GM12878 (cell line): ENCODE measurements around the gene MYMX. TPM values are rescaled to one million over a fixed set of nuclear protein-coding genes. Genes with fewer than 3 reads are reported as not detected.

Experiments
- ATAC-seq: fragments of 200-7000 bp; cut with Tn5 transposase; 3 replicates; pipeline ENCODE4 v1.9.1; 2020; ENCODE audit warnings: mild to moderate bottlenecking, moderate library complexity
- BruUV-seq: library from RNA; stranded (reverse); fragments of 400-500 nt; replicated peaks from 2 replicates; lab custom pipeline; 2021; lab: Mats Ljungman, UMichigan
- CTCF ChIA-PET: fragments of 300-600 bp; sonication (Branson Sonifier 250); formaldehyde crosslinking; extraction: SDS; loops from one replicate; lab custom pipeline; 2021; ENCODE audit warnings: inconsistent platforms; lab: Yijun Ruan, JAX
- POLR2A ChIA-PET: fragments of 350-600 bp; formaldehyde crosslinking; extraction: SDS; loops from one replicate; lab custom pipeline; 2021; ENCODE audit warnings: inconsistent platforms; lab: Charles Lee
- RAD21 ChIA-PET: fragments of 300-600 bp; sonication (Branson Sonifier 250); formaldehyde crosslinking; loops from one replicate; lab custom pipeline; 2023; ENCODE audit warnings: antibody characterized with exemption; ENCODE audit not compliant: unreplicated experiment; lab: Charles Lee
- SMC1A ChIA-PET: fragments of 300-600 bp; sonication (Branson Sonifier 250); formaldehyde crosslinking; loops from one replicate; lab custom pipeline; 2023; ENCODE audit not compliant: unreplicated experiment, uncharacterized antibody; lab: Charles Lee
- DNase-seq: peaks from one replicate; pipeline ENCODE4 v3.0.0-alpha.2; 2011; ENCODE audit warnings: low read depth, low spot score
- FAIRE-seq: peaks from 3 replicates; lab custom pipeline; 2011; peaks lifted over from hg19 to GRCh38; lab: Jason Lieb, UNC
- H2AFZ ChIP-seq: 2 replicates; pipeline ENCODE4 v1.6.0; 2011; ENCODE audit warnings: low read depth, low read length, control low read depth; ENCODE audit not compliant: control insufficient read depth
- H3K27ac ChIP-seq: 2 replicates; pipeline ENCODE4 v1.5.1; 2011; ENCODE audit warnings: control low read depth; ENCODE audit not compliant: control insufficient read depth, insufficient read depth
- H3K27me3 ChIP-seq, 2 experiments: replicated peaks in 1 of 2; 2 replicates each; pipeline versions ENCODE4 v1.6.0 to v1.6.1; 2011; ENCODE audit warnings: low read length in 1 of 2; ENCODE audit not compliant: control insufficient read depth in 2 of 2, insufficient read depth in 2 of 2
- H3K36me3 ChIP-seq, 2 experiments: 2 replicates each; pipeline ENCODE4 v1.5.1; 2011; ENCODE audit warnings: low read length in 1 of 2; ENCODE audit not compliant: control insufficient read depth in 2 of 2, insufficient read depth in 2 of 2
- H3K4me1 ChIP-seq: 2 replicates; pipeline ENCODE4 v1.6.1; 2011; ENCODE audit warnings: mild to moderate bottlenecking, low read length, moderate library complexity, mixed read lengths; ENCODE audit not compliant: control insufficient read depth, insufficient read depth
- H3K4me2 ChIP-seq: 2 replicates; pipeline ENCODE4 v1.6.0; 2011; ENCODE audit warnings: control low read depth; ENCODE audit not compliant: control insufficient read depth, insufficient read depth
- H3K4me3 ChIP-seq: fragments of 200-600 bp; sonication (generic); 2 replicates; pipeline ENCODE4 v1.5.1; 2016
- H3K79me2 ChIP-seq: 2 replicates; pipeline ENCODE4 v1.6.0; 2011; ENCODE audit warnings: low read length; ENCODE audit not compliant: control insufficient read depth, insufficient read depth
- H3K9ac ChIP-seq: 2 replicates; pipeline ENCODE4 v1.8.0; 2011; ENCODE audit warnings: low read length, control low read depth, mixed read lengths; ENCODE audit not compliant: control insufficient read depth, insufficient read depth
- H3K9me3 ChIP-seq: replicated peaks from 3 replicates; pipeline ENCODE4 v1.5.1; 2011; ENCODE audit warnings: mild to moderate bottlenecking, low read length; ENCODE audit not compliant: control insufficient read depth, insufficient read depth
- H4K20me1 ChIP-seq: 2 replicates; pipeline ENCODE4 v1.6.0; 2011; ENCODE audit not compliant: control insufficient read depth, insufficient read depth
- ASH2L ChIP-seq: fragments of 300-600, 200-600 bp; sonication (generic); IDR thresholded peaks from 2 replicates; pipeline ENCODE4 v1.6.1; 2017; ENCODE audit warnings: low read depth, mild to moderate bottlenecking, borderline replicate concordance
- CHD2 ChIP-seq: IDR thresholded peaks from 2 replicates; pipeline ENCODE4 v1.6.1; 2011; ENCODE audit warnings: low read depth, low read length, improper control_type of control experiment, borderline replicate concordance
- EED ChIP-seq: sonication (generic); IDR thresholded peaks from 2 replicates; pipeline ENCODE4 v1.6.1; 2016; ENCODE audit warnings: antibody characterized with exemption, low read depth
- KLF5 ChIP-seq: fragments of 450-650 bp; IDR thresholded peaks from 2 replicates; pipeline ENCODE4 v1.6.1; 2014; ENCODE audit warnings: mild to moderate bottlenecking; ENCODE audit not compliant: partially characterized antibody
- MTA2 ChIP-seq: fragments of 450-650 bp; IDR thresholded peaks from 2 replicates; pipeline ENCODE4 v1.6.1; 2016; ENCODE audit warnings: low read depth, mild to moderate bottlenecking, moderate library complexity
- MYC ChIP-seq: IDR thresholded peaks from 2 replicates; pipeline ENCODE4 v1.6.1; 2011; ENCODE audit warnings: mild to moderate bottlenecking, low read length, moderate library complexity, inconsistent platforms; ENCODE audit not compliant: insufficient read depth, insufficient replicate concordance, insufficient read length, severe bottlenecking
- POLR2AphosphoS2 ChIP-seq: IDR thresholded peaks from 2 replicates; pipeline ENCODE4 v1.6.1; 2011; ENCODE audit warnings: low read depth, mild to moderate bottlenecking, low read length, improper control_type of control experiment, moderate library complexity
- SIN3A ChIP-seq: IDR thresholded peaks from 2 replicates; pipeline ENCODE4 v1.6.1; 2012; ENCODE audit warnings: low read depth, low read length, improper control_type of control experiment
- STAT3 ChIP-seq: IDR thresholded peaks from 2 replicates; pipeline ENCODE4 v1.6.1; 2011; ENCODE audit warnings: low read depth, low read length, improper control_type of control experiment
- ZNF207 ChIP-seq: fragments of 450-650 bp; IDR thresholded peaks from 2 replicates; pipeline ENCODE4 v1.6.1; 2014; ENCODE audit warnings: antibody characterized with exemption, mild to moderate bottlenecking, borderline replicate concordance
- ZNF274 ChIP-seq: IDR thresholded peaks from one replicate; pipeline ENCODE4 v1.8.0; 2011; ENCODE audit not compliant: insufficient read length, insufficient read depth
- WGBS: methylation state at CpG from one replicate; pipeline ENCODE4 v1.1.6; 2016; ENCODE audit warnings: low lambda C conversion rate; ENCODE audit not compliant: insufficient replicate concordance, insufficient coverage; ENCODE audit errors: missing lambda C conversion rate; 5-methylcytosine and 5-hydroxymethylcytosine counted together
- in situ Hi-C: fragments of 300-500 bp; cut with MboI; formaldehyde crosslinking; loops from 9 replicates; pipeline ENCODE4 v1.14.3; 2018; ENCODE audit warnings: mixed read lengths
- intact Hi-C: fragments of 100-400 bp; cut with micrococcal nuclease; formaldehyde crosslinking; loops from one replicate; pipeline ENCODE4 v1.14.2; 2022; ENCODE audit not compliant: unreplicated experiment
- polyA plus RNA-seq, 11 experiments: library from polyadenylated mRNA; depleted of rRNA in 4 of 11; unstranded in 6 of 11; stranded (reverse) in 5 of 11; fragments of >200 nt; fragmentation: Nextera tagmentation in 4 of 11; fragmentation: Illumina TruSeq in 1 of 11; extraction: Ambion mirVana in 4 of 11; extraction: Trizol in 1 of 11; gene quantifications; 1 replicate in 1 of 11; 2 replicates in 10 of 11; pipeline versions ENCODE4 v1.2.1 to v1.2.3, GENCODE V29; 2011 to 2016; ENCODE audit warnings: inconsistent platforms in 2 of 11, missing spikeins in 2 of 11, low read depth in 1 of 11
- total RNA-seq, 4 experiments: library from RNA; depleted of rRNA in 3 of 4; stranded (reverse); fragments of >200 nt in 3 of 4; fragmentation: Illumina TruSeq in 1 of 4; extraction: Trizol in 1 of 4; gene quantifications; 2 replicates each; pipeline versions ENCODE4 v1.2.1 to v1.2.3, GENCODE V29; 2013 to 2021
- TF ChIP-seq, protein P1 (sequence below): fragments of 450-650 bp; formaldehyde crosslinking; IDR thresholded peaks from 2 replicates; pipeline ENCODE4 v1.4.0; 2020; ENCODE audit warnings: mild to moderate bottlenecking, moderate library complexity
- TF ChIP-seq, protein P2 (sequence below): IDR thresholded peaks from 2 replicates; pipeline ENCODE4 v1.6.1; 2012; ENCODE audit warnings: low read depth, low read length, improper control_type of control experiment
- TF ChIP-seq, protein P3 (sequence below): fragments of 450-650 bp; IDR thresholded peaks from 2 replicates; pipeline ENCODE4 v1.6.1; 2014; ENCODE audit warnings: mild to moderate bottlenecking

MYMX gene
- total and polyA plus RNA-seq, 10 of the 15 experiments (the other 5 are each of a cell fraction or from before 2014, with no cell fraction given), result not detected

GRCh38 chr6:44219053-44219814 is 2.5 kb downstream of the MYMX start:
- Histone ChIP-seq H3K9ac (peak overlapping the region; percentile 71), H3K27me3 (no peaks in the 10 kb centered on the region), H3K79me2 (peaks cover 8% of the 10 kb centered on the region), H3K36me3 (no peaks in the 10 kb centered on the region), H3K4me1 (peaks cover 35% of the 10 kb centered on the region), H3K27ac (peak overlapping the region; percentile 78), H3K9me3 (no peaks in the 10 kb centered on the region), H3K4me3 (peak overlapping the region; percentile 82), H3K4me2 (peak overlapping the region; percentile 78), H4K20me1 (no peaks in the 10 kb centered on the region), H2AFZ (peak overlapping the region; percentile 85)
- under 1% methylated on average over 39 of the region's 45 CpGs for WGBS
- intact Hi-C loops, result loop anchor here (2.0 kb wide), 1 partner anchor 42 kb away; no protein-coding TSS in a partner anchor
- in situ Hi-C loops, result no loop called here
- DNase-seq (no peak), ATAC-seq (peak; percentile 80), FAIRE-seq (peak; percentile 52)
- ChIA-PET RAD21 (interaction anchor here (0.7 to 3.1 kb wide), 8 partner anchors 10 to 1121 kb away, joined by 3 to 14 read pairs (median 5); partner anchors contain the start of gene HSP90AB1), SMC1A (interaction anchor here (0.6 to 1.9 kb wide), 7 partner anchors 18 to 118 kb away, joined by 3 to 10 read pairs (median 3); partner anchors contain the start of gene HSP90AB1), POLR2A (interaction anchor here (0.6 to 7.0 kb wide), 13 partner anchors 8 to 644 kb away, joined by 3 to 63 read pairs (median 6); partner anchors contain the start of genes CDC5L, GTPBP2, HSP90AB1 and SLC35B2), CTCF (interaction anchor here (0.7 to 4.2 kb wide), 14 partner anchors 16 to 673 kb away, joined by 3 to 22 read pairs (median 4); partner anchors contain the start of genes AARS2 and HSP90AB1)
- TSS peak; percentile 85 for BruUV-seq
- TF ChIP-seq MYC (no peak), POLR2AphosphoS2 (no peak; the same call in 1 of the 2 replicates), ZNF207 (no peak), CHD2 (peak; percentile 76; the same call in 1 of the 2 replicates), ASH2L (no peak), ZNF274 (no peak), MTA2 (no peak), KLF5 (no peak), STAT3 (no peak), EED (peak; percentile 20; the same call in 1 of the 2 replicates), SIN3A (no peak)
- TF ChIP-seq, protein P1, sequence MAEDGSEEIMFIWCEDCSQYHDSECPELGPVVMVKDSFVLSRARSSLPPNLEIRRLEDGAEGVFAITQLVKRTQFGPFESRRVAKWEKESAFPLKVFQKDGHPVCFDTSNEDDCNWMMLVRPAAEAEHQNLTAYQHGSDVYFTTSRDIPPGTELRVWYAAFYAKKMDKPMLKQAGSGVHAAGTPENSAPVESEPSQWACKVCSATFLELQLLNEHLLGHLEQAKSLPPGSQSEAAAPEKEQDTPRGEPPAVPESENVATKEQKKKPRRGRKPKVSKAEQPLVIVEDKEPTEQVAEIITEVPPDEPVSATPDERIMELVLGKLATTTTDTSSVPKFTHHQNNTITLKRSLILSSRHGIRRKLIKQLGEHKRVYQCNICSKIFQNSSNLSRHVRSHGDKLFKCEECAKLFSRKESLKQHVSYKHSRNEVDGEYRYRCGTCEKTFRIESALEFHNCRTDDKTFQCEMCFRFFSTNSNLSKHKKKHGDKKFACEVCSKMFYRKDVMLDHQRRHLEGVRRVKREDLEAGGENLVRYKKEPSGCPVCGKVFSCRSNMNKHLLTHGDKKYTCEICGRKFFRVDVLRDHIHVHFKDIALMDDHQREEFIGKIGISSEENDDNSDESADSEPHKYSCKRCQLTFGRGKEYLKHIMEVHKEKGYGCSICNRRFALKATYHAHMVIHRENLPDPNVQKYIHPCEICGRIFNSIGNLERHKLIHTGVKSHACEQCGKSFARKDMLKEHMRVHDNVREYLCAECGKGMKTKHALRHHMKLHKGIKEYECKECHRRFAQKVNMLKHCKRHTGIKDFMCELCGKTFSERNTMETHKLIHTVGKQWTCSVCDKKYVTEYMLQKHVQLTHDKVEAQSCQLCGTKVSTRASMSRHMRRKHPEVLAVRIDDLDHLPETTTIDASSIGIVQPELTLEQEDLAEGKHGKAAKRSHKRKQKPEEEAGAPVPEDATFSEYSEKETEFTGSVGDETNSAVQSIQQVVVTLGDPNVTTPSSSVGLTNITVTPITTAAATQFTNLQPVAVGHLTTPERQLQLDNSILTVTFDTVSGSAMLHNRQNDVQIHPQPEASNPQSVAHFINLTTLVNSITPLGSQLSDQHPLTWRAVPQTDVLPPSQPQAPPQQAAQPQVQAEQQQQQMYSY, result no peak
- TF ChIP-seq, protein P2, sequence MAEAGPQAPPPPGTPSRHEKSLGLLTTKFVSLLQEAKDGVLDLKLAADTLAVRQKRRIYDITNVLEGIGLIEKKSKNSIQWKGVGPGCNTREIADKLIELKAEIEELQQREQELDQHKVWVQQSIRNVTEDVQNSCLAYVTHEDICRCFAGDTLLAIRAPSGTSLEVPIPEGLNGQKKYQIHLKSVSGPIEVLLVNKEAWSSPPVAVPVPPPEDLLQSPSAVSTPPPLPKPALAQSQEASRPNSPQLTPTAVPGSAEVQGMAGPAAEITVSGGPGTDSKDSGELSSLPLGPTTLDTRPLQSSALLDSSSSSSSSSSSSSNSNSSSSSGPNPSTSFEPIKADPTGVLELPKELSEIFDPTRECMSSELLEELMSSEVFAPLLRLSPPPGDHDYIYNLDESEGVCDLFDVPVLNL, result no peak
- TF ChIP-seq, protein P3, sequence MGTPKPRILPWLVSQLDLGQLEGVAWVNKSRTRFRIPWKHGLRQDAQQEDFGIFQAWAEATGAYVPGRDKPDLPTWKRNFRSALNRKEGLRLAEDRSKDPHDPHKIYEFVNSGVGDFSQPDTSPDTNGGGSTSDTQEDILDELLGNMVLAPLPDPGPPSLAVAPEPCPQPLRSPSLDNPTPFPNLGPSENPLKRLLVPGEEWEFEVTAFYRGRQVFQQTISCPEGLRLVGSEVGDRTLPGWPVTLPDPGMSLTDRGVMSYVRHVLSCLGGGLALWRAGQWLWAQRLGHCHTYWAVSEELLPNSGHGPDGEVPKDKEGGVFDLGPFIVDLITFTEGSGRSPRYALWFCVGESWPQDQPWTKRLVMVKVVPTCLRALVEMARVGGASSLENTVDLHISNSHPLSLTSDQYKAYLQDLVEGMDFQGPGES, result no peak
